CD4-positive, alpha-beta memory T cell (primary cell): ENCODE results near the gene DHCR24. TPM values are rescaled to one million over a fixed set of nuclear protein-coding genes. Genes with fewer than 3 reads are reported as not detected.

Source experiments
- CTCF ChIA-PET: fragments of 350-600 bp; sonication (Branson Sonifier 250); formaldehyde crosslinking; loops from one replicate; lab custom pipeline; 2021; ENCODE audit warnings: inconsistent platforms; ENCODE audit not compliant: partially characterized antibody; lab: Charles Lee
- POLR2A ChIA-PET: fragments of 350-600 bp; sonication (Branson Sonifier 250); formaldehyde crosslinking; loops from one replicate; lab custom pipeline; 2021; ENCODE audit not compliant: partially characterized antibody; lab: Charles Lee
- DNase-seq, 5 donors: peaks; one replicate each; pipeline versions ENCODE4 v3.0.0 to v3.0.0-alpha.2; 2020 to 2022; ENCODE audit warnings: mixed read lengths in 1 of 5
- H3K27ac ChIP-seq: one replicate; pipeline ENCODE4 v1.7.0; 2013; ENCODE audit warnings: low read depth, low read length
- H3K27me3 ChIP-seq: 2 replicates; pipeline ENCODE4 v1.7.0; 2013; ENCODE audit warnings: mild to moderate bottlenecking, low read length, moderate library complexity; ENCODE audit not compliant: insufficient read depth
- H3K36me3 ChIP-seq: 2 replicates; pipeline ENCODE4 v1.7.0; 2013; ENCODE audit warnings: mild to moderate bottlenecking, low read length, moderate library complexity; ENCODE audit not compliant: insufficient read depth
- H3K4me1 ChIP-seq: 2 replicates; pipeline ENCODE4 v1.7.0; 2013; ENCODE audit warnings: mild to moderate bottlenecking, low read length, moderate library complexity; ENCODE audit not compliant: insufficient read depth
- H3K4me3 ChIP-seq, 2 donors: one replicate each; pipeline ENCODE4 v1.7.0; 2013; ENCODE audit warnings: low read length in 2 of 2, mild to moderate bottlenecking in 1 of 2
- H3K9me3 ChIP-seq, 2 donors: one replicate each; pipeline ENCODE4 v1.7.0; 2013; ENCODE audit warnings: low read length in 2 of 2, control low read depth in 1 of 2; ENCODE audit not compliant: control insufficient read depth in 1 of 2
- H3K27ac Mint-ChIP-seq, 7 donors: one replicate each; pipeline ENCODE4 v1.8.0; 2020 to 2021; ENCODE audit warnings: mixed read lengths in 7 of 7, mild to moderate bottlenecking in 6 of 7, inconsistent platforms in 3 of 7, moderate library complexity in 3 of 7
- H3K27me3 Mint-ChIP-seq, 2 donors: one replicate each; pipeline ENCODE4 v1.8.0; 2020 to 2021; ENCODE audit warnings: mixed read lengths in 2 of 2
- H3K36me3 Mint-ChIP-seq, 2 donors: one replicate each; pipeline ENCODE4 v1.8.0; 2020 to 2021; ENCODE audit warnings: mixed read lengths in 2 of 2, inconsistent platforms in 1 of 2, mild to moderate bottlenecking in 1 of 2
- H3K4me1 Mint-ChIP-seq, 4 donors: one replicate each; pipeline ENCODE4 v1.8.0; 2020 to 2021; ENCODE audit warnings: mixed read lengths in 4 of 4, mild to moderate bottlenecking in 1 of 4
- H3K4me3 Mint-ChIP-seq, 8 donors: one replicate each; pipeline ENCODE4 v1.8.0; 2020 to 2021; ENCODE audit warnings: mixed read lengths in 8 of 8, mild to moderate bottlenecking in 7 of 8, moderate library complexity in 6 of 8, inconsistent platforms in 3 of 8
- H3K9me3 Mint-ChIP-seq, 8 donors: one replicate each; pipeline ENCODE4 v1.8.0; 2020 to 2021; ENCODE audit warnings: mixed read lengths in 8 of 8, mild to moderate bottlenecking in 5 of 8, inconsistent platforms in 3 of 8, moderate library complexity in 1 of 8
- intact Hi-C: fragments of 100-400 bp; cut with micrococcal nuclease; formaldehyde crosslinking; loops from one replicate; pipeline ENCODE4 v1.15.1; 2023
- polyA plus RNA-seq, 2 donors: library from polyadenylated mRNA; unstranded; fragments of 300-500 nt; fragmentation: Illumina TruSeq; gene quantifications; one replicate each; pipeline ENCODE4 v1.2.3, GENCODE V29; 2021
- total RNA-seq, 2 experiments: library from RNA; stranded (reverse); gene quantifications; one replicate each; pipeline ENCODE4 v1.2.3, GENCODE V29; 2021

Gene DHCR24
- total and polyA plus RNA-seq, 4 experiments from 2014 or later = 5.9 to 9.9 (median 7.3) TPM

DNA sequence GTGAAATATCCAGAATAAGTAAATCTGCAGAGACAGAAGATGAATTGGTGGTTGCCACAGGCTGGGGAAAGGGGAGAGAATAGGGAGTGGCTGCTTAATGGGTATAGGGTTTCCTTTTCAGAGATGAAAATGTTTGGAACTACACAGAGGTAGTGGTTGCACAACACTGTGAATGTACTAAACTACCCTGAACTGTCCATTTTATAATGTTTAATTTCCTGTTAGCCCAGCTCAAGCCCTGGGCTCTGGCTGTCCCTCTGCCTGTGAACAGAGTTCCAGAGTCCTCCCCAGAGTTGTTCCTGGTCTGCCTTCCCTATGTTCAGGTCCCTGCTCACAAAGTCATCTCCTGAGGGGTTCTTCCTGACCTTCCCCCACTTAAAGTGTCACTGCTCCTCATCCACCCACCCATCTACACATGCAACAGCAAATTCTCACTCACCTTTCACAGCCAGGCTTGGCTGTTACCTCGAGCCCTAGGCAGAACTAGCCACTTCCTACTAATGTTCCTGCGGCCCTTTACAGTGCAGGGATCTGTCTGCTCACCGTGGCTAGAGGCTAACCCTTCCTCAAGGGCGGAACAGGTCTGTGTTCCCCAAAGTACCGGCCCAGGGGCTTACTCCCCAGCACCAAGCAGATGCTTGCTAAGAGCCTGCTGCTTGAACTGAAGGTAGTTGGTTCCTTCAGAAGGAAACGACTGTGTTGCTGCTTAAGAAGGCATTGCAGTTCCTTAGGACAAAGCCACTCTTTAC, 22.4 kb downstream of the DHCR24 start:
- Mint-ChIP-seq H3K27me3 (no peaks in the 10 kb centered on the region), H3K36me3 (peaks cover 2 to 14% of the 10 kb centered on the region in 2 donors), H3K4me1 (peaks cover 0 to 3% (median 0%) of the 10 kb centered on the region in 4 donors), H3K27ac (no peak overlapping the region), H3K9me3 (peaks cover 0 to 2% (median 0%) of the 10 kb centered on the region in 8 donors), H3K4me3 (no peak overlapping the region)
- Histone ChIP-seq H3K4me1 (no peaks in the 10 kb centered on the region), H3K4me3 (no peak overlapping the region), H3K36me3 (no peaks in the 10 kb centered on the region), H3K9me3 (no peaks in the 10 kb centered on the region), H3K27me3 (no peaks in the 10 kb centered on the region), H3K27ac (no peak overlapping the region)
- DNase-seq = no peak
- ChIA-PET POLR2A (no interaction called here), CTCF (no interaction called here)
- intact Hi-C loops = no loop called here

DNA sequence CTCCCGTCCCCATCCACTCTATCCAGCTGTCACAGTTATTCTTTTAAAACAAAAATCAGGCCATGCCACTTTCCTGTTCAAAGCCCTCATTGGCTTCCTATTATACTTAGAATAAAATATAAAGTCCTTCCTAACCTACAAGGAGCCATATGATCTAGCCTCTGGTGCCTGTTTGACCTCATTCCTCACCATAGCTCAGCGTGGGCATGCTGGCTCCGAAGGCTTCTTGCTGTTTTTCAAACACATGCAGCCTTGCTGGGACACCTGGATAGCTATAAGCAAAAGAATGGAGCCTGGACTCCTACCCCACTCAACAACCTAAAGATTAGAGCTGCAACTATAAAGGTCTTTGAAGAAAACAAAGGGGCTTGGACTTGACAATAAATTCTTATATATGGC, 23.7 kb downstream of the DHCR24 start:
- ChIA-PET CTCF (no interaction called here), POLR2A (no interaction called here)
- Mint-ChIP-seq H3K9me3 (peaks cover 0 to 2% (median 0%) of the 10 kb centered on the region in 8 donors), H3K27ac (peak overlapping the region in 1 of 7 donors; percentile 21), H3K27me3 (no peaks in the 10 kb centered on the region), H3K4me1 (peaks cover 0 to 3% (median 0%) of the 10 kb centered on the region in 4 donors), H3K36me3 (peaks cover 1 to 15% of the 10 kb centered on the region in 2 donors), H3K4me3 (no peak overlapping the region)
- DNase-seq = no peak
- Histone ChIP-seq H3K27me3 (no peaks in the 10 kb centered on the region), H3K9me3 (no peaks in the 10 kb centered on the region), H3K4me1 (no peaks in the 10 kb centered on the region), H3K4me3 (no peak overlapping the region), H3K36me3 (no peaks in the 10 kb centered on the region), H3K27ac (no peak overlapping the region)
- intact Hi-C loops = no loop called here

DNA sequence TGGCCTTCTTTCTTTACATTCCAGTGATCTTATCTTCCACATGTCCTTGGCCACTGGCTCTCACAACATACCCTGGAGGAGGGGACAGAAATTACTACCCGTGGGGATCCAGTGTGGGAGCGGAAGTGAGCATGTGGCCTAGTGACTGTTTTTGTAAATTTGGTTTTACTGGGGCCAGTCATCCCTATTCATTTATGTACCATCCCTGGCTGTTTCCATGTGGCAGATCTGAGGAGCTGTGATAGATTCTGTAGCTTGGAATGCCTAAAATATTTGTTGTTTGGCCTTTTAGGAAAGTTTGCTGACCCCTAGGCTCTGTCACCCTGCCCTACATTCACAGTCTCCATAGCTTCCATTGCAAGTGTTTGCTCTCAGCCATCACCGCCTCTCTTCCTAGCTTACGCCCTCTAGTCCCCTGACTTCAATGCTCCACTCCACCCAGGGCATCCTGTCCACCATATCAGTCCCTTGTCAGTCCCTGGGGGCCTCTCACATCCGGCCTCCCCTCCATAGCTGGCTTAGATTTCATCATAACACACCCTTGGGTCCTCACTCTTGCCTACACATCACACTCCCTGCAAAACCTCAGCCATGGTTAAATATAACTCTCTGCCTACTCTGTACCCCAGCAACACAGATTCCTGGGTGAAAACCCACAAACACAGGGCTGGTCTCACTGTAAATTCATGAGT, 25.8 kb downstream of the DHCR24 start:
- no peaks in the 10 kb centered on the region for H3K27me3 Mint-ChIP-seq
- no peaks in the 10 kb centered on the region for H3K27me3 ChIP-seq
- H3K9me3 Mint-ChIP-seq = peaks cover 0 to 2% (median 0%) of the 10 kb centered on the region in 8 donors
- H3K4me1 Mint-ChIP-seq = peaks cover 0 to 3% (median 0%) of the 10 kb centered on the region in 4 donors
- H3K36me3 ChIP-seq = no peaks in the 10 kb centered on the region
- H3K4me1 ChIP-seq = no peaks in the 10 kb centered on the region
- no peak overlapping the region for H3K27ac ChIP-seq
- ChIA-PET POLR2A (no interaction called here), CTCF (no interaction called here)
- no peak overlapping the region for H3K4me3 ChIP-seq
- no peak overlapping the region for H3K4me3 Mint-ChIP-seq
- no peak for DNase-seq
- peak overlapping the region in 2 of 7 donors; percentile 48 to 51 for H3K27ac Mint-ChIP-seq
- no peaks in the 10 kb centered on the region for H3K9me3 ChIP-seq
- intact Hi-C loops = no loop called here
- peaks cover 1 to 15% of the 10 kb centered on the region in 2 donors for H3K36me3 Mint-ChIP-seq

DNA sequence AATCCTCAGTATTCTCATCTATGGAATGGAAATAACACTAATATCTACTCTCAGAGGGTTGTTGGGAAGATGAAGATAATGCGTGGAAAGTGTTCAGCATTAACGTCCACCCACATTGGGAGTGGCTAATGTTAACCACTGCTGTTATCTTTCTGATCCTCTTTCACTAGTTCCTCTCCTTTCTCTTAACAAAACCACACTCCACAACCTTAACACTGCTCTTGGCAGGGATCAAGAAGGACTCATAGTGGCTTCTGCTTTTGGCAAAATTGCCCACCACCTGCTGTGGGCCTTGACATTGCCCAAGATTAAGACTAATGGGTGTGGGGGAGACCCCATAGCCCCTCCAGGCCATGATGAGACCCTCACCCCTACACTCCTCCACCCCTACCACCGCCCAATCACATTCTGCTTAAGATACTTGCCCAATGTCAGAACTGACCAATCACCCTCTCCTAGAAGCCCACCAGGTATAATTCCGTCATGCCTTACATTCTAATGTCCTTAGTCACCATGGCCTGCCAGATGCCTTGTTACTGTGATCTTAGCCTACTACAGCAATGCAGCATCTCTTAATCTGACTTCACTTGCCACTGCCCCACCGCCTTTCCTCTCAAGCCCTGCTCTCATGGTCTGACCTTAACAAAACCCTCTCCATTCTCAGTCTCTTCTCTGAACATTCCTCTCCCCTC, 27.1 kb downstream of the DHCR24 start:
- ChIA-PET CTCF (no interaction called here), POLR2A (no interaction called here)
- Histone ChIP-seq H3K27me3 (no peaks in the 10 kb centered on the region), H3K36me3 (no peaks in the 10 kb centered on the region), H3K4me3 (no peak overlapping the region), H3K4me1 (no peaks in the 10 kb centered on the region), H3K9me3 (no peaks in the 10 kb centered on the region), H3K27ac (no peak overlapping the region)
- no peak overlapping the region for H3K4me3 Mint-ChIP-seq
- H3K27ac Mint-ChIP-seq = peak overlapping the region in 1 of 7 donors; percentile 19
- H3K36me3 Mint-ChIP-seq = peaks cover 1 to 15% of the 10 kb centered on the region in 2 donors
- intact Hi-C loops = no loop called here
- H3K4me1 Mint-ChIP-seq = peaks cover 0 to 3% (median 0%) of the 10 kb centered on the region in 4 donors
- DNase-seq = no peak
- no peaks in the 10 kb centered on the region for H3K27me3 Mint-ChIP-seq
- H3K9me3 Mint-ChIP-seq = peaks cover 0 to 2% (median 0%) of the 10 kb centered on the region in 8 donors

DNA sequence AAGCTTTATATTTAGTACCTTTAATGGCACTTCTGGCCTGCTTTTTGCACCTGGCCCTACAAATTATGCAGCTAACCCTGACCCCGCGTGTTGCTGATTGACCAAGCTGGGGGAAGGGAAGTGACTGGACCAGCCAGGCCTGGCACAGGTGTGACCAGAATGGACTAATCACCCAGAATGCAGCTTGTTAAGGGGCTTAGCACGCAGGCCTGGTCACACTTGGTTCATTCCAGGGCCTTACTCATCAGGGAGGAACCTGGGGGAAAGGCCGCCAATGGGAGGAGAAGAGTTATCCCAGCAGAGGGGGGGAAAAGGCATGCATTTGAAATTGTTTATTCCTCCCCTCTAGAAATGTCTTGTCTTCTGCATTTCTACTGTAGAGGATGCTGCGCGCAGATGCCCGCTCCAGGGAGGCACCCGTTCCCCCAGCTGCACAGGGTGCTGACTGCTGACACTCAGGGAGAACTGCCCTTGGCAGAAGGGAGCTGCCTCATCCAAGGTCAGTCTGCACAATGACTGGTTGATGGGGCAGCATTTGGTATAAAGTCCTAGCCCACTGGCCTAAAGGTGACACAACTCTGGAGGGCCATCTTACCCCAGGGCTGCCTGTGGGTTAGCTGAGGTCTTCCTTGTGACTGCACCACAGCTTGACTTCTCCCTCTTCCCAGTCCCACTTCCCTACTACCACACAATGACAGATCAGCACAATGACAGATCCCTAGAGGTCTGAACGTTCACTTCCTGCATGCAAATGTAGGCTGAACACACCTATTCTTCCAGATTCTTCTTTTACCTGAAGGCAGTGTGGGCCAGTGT, 29.0 kb downstream of the DHCR24 start:
- intact Hi-C loops = no loop called here

DNA sequence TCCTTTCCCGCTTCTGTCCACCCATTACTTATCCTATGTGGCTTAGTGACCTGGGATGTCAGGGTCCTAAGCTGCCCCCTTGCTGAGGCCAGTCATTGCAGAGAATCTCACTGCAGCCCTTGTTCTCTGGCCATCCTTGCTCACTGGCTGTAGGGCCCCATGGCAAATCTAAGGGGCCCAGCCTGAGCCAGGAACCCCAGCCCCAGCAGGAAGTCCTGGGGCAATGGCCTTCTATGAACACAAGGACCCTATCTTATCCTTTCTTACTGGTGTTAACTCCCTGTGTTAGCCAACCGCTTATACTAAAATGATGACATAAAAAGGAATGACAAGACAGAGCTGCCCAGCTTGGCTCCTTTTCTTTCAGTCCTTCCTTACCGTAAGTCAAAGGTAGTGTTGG, 29.9 kb downstream of the DHCR24 start:
- CTCF ChIA-PET = no interaction called here

More for the DNA sequence above, 29.0 kb downstream of the DHCR24 start:
- no peak overlapping the region for H3K4me3 Mint-ChIP-seq
- ChIA-PET CTCF (no interaction called here), POLR2A (no interaction called here)
- DNase-seq = no peak
- Histone ChIP-seq H3K4me1 (no peaks in the 10 kb centered on the region), H3K27me3 (no peaks in the 10 kb centered on the region), H3K27ac (no peak overlapping the region), H3K36me3 (peaks cover 2% of the 10 kb centered on the region), H3K4me3 (no peak overlapping the region), H3K9me3 (no peaks in the 10 kb centered on the region)
- H3K9me3 Mint-ChIP-seq = no peaks in the 10 kb centered on the region
- H3K27me3 Mint-ChIP-seq = no peaks in the 10 kb centered on the region
- peaks cover 0 to 3% (median 0%) of the 10 kb centered on the region in 4 donors for H3K4me1 Mint-ChIP-seq
- peaks cover 4 to 18% of the 10 kb centered on the region in 2 donors for H3K36me3 Mint-ChIP-seq
- H3K27ac Mint-ChIP-seq = no peak overlapping the region

More for the DNA sequence above, 29.9 kb downstream of the DHCR24 start:
- peaks cover 9% of the 10 kb centered on the region for H3K36me3 ChIP-seq
- no peaks in the 10 kb centered on the region for H3K27me3 ChIP-seq
- Mint-ChIP-seq H3K4me1 (peaks cover 0 to 3% (median 0%) of the 10 kb centered on the region in 4 donors), H3K27me3 (no peaks in the 10 kb centered on the region), H3K4me3 (no peak overlapping the region), H3K9me3 (no peaks in the 10 kb centered on the region), H3K36me3 (peaks cover 4 to 19% of the 10 kb centered on the region in 2 donors), H3K27ac (no peak overlapping the region)
- intact Hi-C loops = no loop called here
- H3K27ac ChIP-seq = no peak overlapping the region
- no peaks in the 10 kb centered on the region for H3K9me3 ChIP-seq
- H3K4me3 ChIP-seq = no peak overlapping the region
- no peaks in the 10 kb centered on the region for H3K4me1 ChIP-seq
- DNase-seq = no peak
- POLR2A ChIA-PET = no interaction called here
